ENCODE results near the gene RBM4. TPM values are rescaled to one million over a fixed set of nuclear protein-coding genes. Genes with fewer than 3 reads are reported as not detected.

RBM4 gene
- total and polyA plus RNA-seq, 2 donors (not counting 1 experiment from before 2014, with no cell fraction given) = 125 to 199 TPM

GRCh38 chr11:66636411-66636810, 2.1 kb upstream of the RBM4 start:
- H3K4me1 ChIP-seq (ENCODE audit: control insufficient read depth in 2 of 2, insufficient read depth in 2 of 2, low read length in 2 of 2) = peaks cover 36 to 52% of the 10 kb centered on the region in 2 donors
- peak overlapping the region; percentile 56 for H3K27ac Mint-ChIP-seq

More at GRCh38 chr11:66636411-66636810, 2.1 kb upstream of the RBM4 start:
- Histone ChIP-seq H3K4me2 (replicated peaks; ENCODE audit: low read depth, low read length, poor library complexity, severe bottlenecking) (no peak overlapping the region), H3K79me2 (ENCODE audit: control insufficient read depth, insufficient read depth, low read length) (peaks cover 98% of the 10 kb centered on the region), H3K27ac (ENCODE audit: low read length in 2 of 2) (peak overlapping the region in 1 of 2 donors; percentile 2), H3K4me3 (ENCODE audit: control extremely low read depth in 1 of 5, extremely low read depth in 1 of 5, insufficient read depth in 1 of 5, low read depth in 2 of 5, low read length in 4 of 5) (no peak overlapping the region), H4K20me1 (ENCODE audit: control insufficient read depth, insufficient read depth, low read length, poor library complexity, severe bottlenecking) (peaks cover 68% of the 10 kb centered on the region), H3K9ac (ENCODE audit: low read length) (no peak overlapping the region), H3K36me3 (replicated peaks in 1 of 2; ENCODE audit: control extremely low read depth in 1 of 2, control insufficient read depth in 1 of 2, extremely low read depth in 1 of 2, insufficient read depth in 2 of 2, low read length in 1 of 2) (peaks cover 4 to 37% of the 10 kb centered on the region in 2 experiments), H3K9me3 (ENCODE audit: control extremely low read depth in 1 of 3, control insufficient read depth in 2 of 3, insufficient read depth in 1 of 3, low read length in 2 of 3) (no peaks in the 10 kb centered on the region), H2AFZ (ENCODE audit: insufficient read depth, low read depth, low read length, poor library complexity, severe bottlenecking) (no peak overlapping the region), H3K27me3 (replicated peaks in 1 of 4; ENCODE audit: control extremely low read depth in 1 of 4, control insufficient read depth in 3 of 4, insufficient read depth in 4 of 4, low read length in 3 of 4) (no peaks in the 10 kb centered on the region)
- 92% methylated on average over 2 of the region's 3 CpGs for WGBS (ENCODE audit: insufficient coverage)
- no peak for ATAC-seq (ENCODE audit: low read depth)
- H3K4me3 Mint-ChIP-seq = peak overlapping the region; percentile 49
- TF ChIP-seq, protein P1, sequence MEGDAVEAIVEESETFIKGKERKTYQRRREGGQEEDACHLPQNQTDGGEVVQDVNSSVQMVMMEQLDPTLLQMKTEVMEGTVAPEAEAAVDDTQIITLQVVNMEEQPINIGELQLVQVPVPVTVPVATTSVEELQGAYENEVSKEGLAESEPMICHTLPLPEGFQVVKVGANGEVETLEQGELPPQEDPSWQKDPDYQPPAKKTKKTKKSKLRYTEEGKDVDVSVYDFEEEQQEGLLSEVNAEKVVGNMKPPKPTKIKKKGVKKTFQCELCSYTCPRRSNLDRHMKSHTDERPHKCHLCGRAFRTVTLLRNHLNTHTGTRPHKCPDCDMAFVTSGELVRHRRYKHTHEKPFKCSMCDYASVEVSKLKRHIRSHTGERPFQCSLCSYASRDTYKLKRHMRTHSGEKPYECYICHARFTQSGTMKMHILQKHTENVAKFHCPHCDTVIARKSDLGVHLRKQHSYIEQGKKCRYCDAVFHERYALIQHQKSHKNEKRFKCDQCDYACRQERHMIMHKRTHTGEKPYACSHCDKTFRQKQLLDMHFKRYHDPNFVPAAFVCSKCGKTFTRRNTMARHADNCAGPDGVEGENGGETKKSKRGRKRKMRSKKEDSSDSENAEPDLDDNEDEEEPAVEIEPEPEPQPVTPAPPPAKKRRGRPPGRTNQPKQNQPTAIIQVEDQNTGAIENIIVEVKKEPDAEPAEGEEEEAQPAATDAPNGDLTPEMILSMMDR (IDR thresholded peaks at IDR 0.05) = no peak
- no peak for TF ChIP-seq EZH2 (IDR thresholded peaks at IDR 0.05; ENCODE audit: borderline replicate concordance, insufficient read depth, low read depth, low read length, poor library complexity, severe bottlenecking)
- ChIA-PET POLR2A (interaction anchor here (0.6 kb wide), 1 partner anchor 170 kb away, joined by 3 read pairs; the partner anchor contains the start of gene PELI3), CTCF (interaction anchor here (0.6 to 5.5 kb wide), 2 partner anchors 22 to 41 kb away, joined by 3 to 54 read pairs; partner anchors contain the start of gene RBM4B)
- H3K4me1 Mint-ChIP-seq = peaks cover 56% of the 10 kb centered on the region
- intact Hi-C loops (cut with micrococcal nuclease) = no loop called here
- no peaks in the 10 kb centered on the region for H3K27me3 Mint-ChIP-seq
- no peak for DNase-seq
- no peaks in the 10 kb centered on the region for H3K9me3 Mint-ChIP-seq (ENCODE audit: insufficient read depth)
